T-helper 2 cell treated with Interferon-gamma antibody and Interleukin-4, amounts not matched to agents 5 μg/mL and 100 μg/mL, for 36 hours (primary cell): ENCODE measurements around the gene CTNNA2.

Experiments used
- DNase-seq: peaks from one replicate; pipeline ENCODE4 v3.0.0; 2021; ENCODE audit warnings: low spot score
- H3K27ac Mint-ChIP-seq: one replicate; pipeline ENCODE4 v1.8.0; 2021; ENCODE audit warnings: mild to moderate bottlenecking, mixed read lengths
- H3K27me3 Mint-ChIP-seq: one replicate; pipeline ENCODE4 v1.8.0; 2021; ENCODE audit warnings: low read depth, mixed read lengths
- H3K36me3 Mint-ChIP-seq: one replicate; pipeline ENCODE4 v1.8.0; 2021; ENCODE audit warnings: low read depth, mixed read lengths
- H3K4me1 Mint-ChIP-seq: one replicate; pipeline ENCODE4 v1.8.0; 2021; ENCODE audit warnings: low read depth, mixed read lengths
- H3K4me3 Mint-ChIP-seq: one replicate; pipeline ENCODE4 v1.8.0; 2022; ENCODE audit warnings: mild to moderate bottlenecking, moderate library complexity, mixed read lengths
- H3K9me3 Mint-ChIP-seq: one replicate; pipeline ENCODE4 v1.8.0; 2021; ENCODE audit warnings: mixed read lengths

CTNNA2 gene

GRCh38 chr2:79627237-79627636 is 114.4 kb downstream of the CTNNA2 start:
- no peaks in the 10 kb centered on the region for H3K4me1 Mint-ChIP-seq
- no peaks in the 10 kb centered on the region for H3K27me3 Mint-ChIP-seq
- H3K4me3 Mint-ChIP-seq, result no peak overlapping the region
- no peak for DNase-seq
- peaks cover 54% of the 10 kb centered on the region for H3K9me3 Mint-ChIP-seq
- H3K36me3 Mint-ChIP-seq, result no peaks in the 10 kb centered on the region
- H3K27ac Mint-ChIP-seq, result no peak overlapping the region

DNA sequence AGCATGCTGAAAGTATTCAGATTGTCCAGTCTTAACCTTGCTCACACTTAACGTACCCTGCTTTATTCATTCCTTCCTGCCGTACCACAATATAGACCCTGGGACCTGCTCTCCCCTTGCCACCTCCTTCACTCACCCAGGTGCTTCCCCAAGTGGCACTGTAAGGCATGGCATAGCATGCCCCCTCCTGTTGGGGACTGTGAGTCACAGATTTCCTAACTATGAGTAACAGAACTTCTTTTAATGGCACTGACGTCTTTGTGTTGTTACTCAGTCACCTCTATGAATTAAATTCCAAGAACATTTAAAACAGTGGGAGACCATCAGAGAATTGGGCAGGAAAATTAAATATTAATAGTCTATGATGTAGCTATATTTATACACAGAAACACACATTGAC is 117.2 kb downstream of the CTNNA2 start:
- Mint-ChIP-seq H3K36me3 (no peaks in the 10 kb centered on the region), H3K4me1 (no peaks in the 10 kb centered on the region), H3K9me3 (peaks cover 65% of the 10 kb centered on the region), H3K4me3 (no peak overlapping the region), H3K27me3 (no peaks in the 10 kb centered on the region), H3K27ac (no peak overlapping the region)
- DNase-seq, result no peak

DNA sequence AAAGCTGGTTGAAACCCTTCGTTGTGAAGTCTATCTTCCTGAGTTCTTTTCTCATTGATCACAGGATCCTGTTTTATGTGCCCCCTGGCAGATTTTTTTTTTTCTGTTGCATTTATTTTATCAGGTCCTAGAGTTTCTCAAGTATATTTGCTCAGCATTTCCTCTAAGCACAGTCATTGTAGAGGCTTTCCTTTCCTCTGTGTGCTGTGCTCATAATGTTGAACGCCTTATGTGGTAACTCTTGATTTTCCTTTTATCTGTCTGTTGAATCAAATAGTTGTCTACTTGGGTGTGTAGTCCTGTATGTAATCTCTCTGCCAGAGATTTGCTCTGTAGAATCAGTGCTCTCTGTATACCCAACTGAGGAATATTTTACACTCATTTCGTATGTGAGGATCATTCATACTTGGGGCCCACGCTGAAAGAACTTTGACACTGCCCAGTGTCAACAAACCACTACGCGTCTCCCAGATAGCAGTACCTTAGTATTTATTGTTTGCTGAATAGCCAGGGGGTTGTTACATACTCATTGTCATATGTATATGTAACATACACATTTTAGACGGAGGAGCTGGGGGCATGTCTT is 118.2 kb downstream of the CTNNA2 start:
- Mint-ChIP-seq H3K27me3 (no peaks in the 10 kb centered on the region), H3K9me3 (peaks cover 58% of the 10 kb centered on the region)

DNA sequence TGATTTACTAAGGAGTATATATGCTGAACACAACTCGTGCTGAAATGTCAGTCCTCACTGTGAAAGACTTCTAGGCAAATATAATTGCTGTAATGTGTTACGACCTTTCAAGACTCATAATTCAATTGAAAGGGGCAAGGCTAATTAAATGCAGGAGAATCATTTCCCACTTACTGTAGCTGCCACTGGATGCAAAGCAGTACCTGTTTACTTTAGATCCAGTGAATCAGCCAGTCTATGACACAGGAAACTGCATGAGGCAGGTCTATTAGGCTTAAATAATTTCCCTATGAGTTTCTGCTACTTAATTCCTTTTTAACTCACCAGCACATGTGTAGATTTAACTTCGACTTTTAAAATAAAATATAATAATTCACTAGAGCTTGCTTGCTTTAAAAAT is 125.6 kb downstream of the CTNNA2 start:
- Mint-ChIP-seq H3K27ac (no peak overlapping the region), H3K36me3 (no peaks in the 10 kb centered on the region)

More for the DNA sequence above, 118.2 kb downstream of the CTNNA2 start:
- Mint-ChIP-seq H3K27ac (no peak overlapping the region), H3K36me3 (no peaks in the 10 kb centered on the region), H3K4me3 (no peak overlapping the region), H3K4me1 (no peaks in the 10 kb centered on the region)
- DNase-seq, result no peak

DNA sequence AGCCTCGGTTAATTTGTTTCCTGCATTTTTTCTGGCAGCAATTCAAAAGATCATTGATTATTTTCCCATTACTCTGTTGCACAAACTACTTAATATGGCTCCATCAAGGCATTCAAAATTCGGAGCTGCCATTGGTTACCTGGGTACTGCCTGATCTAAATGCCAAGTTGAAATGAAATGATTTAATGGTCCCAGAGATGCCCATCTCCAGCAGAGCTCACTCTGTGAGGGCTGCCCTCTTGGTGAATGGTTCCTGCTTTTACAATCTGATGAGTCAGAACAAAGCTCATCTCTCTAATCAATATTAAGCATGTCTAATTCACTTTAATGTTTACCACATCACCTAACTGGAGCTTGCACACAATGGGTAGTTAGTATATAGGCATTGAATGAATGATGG is 126.1 kb downstream of the CTNNA2 start:
- no peaks in the 10 kb centered on the region for H3K27me3 Mint-ChIP-seq
- H3K36me3 Mint-ChIP-seq, result no peaks in the 10 kb centered on the region
- DNase-seq, result no peak
- no peak overlapping the region for H3K4me3 Mint-ChIP-seq
- H3K4me1 Mint-ChIP-seq, result no peaks in the 10 kb centered on the region
- peaks cover 36% of the 10 kb centered on the region for H3K9me3 Mint-ChIP-seq
- no peak overlapping the region for H3K27ac Mint-ChIP-seq

More for the DNA sequence above, 125.6 kb downstream of the CTNNA2 start:
- Mint-ChIP-seq H3K9me3 (peaks cover 35% of the 10 kb centered on the region), H3K4me3 (no peak overlapping the region), H3K4me1 (no peaks in the 10 kb centered on the region), H3K27me3 (no peaks in the 10 kb centered on the region)
- DNase-seq, result no peak

DNA sequence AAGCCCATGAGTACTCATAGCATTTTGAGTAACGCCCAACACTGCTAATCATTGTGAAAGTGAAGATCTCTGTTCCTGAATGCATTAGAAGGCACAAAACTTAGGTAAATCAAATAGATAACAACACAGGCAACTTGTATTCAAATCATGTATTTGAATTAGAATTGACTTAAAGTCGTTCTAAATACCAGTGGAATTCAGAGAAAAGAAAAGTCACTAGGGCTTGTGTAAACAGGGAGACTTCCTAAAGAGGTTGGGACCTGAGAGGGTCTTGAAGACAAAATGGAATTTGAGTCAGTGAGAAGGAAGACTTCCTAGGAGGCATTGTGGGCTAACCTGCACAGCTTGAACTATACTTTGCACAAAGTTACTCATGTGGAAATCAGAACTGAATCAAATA is 127.2 kb downstream of the CTNNA2 start:
- H3K27ac Mint-ChIP-seq, result no peak overlapping the region
- DNase-seq, result no peak
- no peak overlapping the region for H3K4me3 Mint-ChIP-seq
- no peaks in the 10 kb centered on the region for H3K4me1 Mint-ChIP-seq
- no peaks in the 10 kb centered on the region for H3K36me3 Mint-ChIP-seq
- peaks cover 31% of the 10 kb centered on the region for H3K9me3 Mint-ChIP-seq
- H3K27me3 Mint-ChIP-seq, result no peaks in the 10 kb centered on the region

GRCh38 chr2:79649531-79649930 is 136.7 kb downstream of the CTNNA2 start:
- Mint-ChIP-seq H3K4me1 (no peaks in the 10 kb centered on the region), H3K36me3 (no peaks in the 10 kb centered on the region), H3K27ac (no peak overlapping the region), H3K4me3 (no peak overlapping the region), H3K9me3 (peaks cover 56% of the 10 kb centered on the region), H3K27me3 (no peaks in the 10 kb centered on the region)
- DNase-seq, result no peak

DNA sequence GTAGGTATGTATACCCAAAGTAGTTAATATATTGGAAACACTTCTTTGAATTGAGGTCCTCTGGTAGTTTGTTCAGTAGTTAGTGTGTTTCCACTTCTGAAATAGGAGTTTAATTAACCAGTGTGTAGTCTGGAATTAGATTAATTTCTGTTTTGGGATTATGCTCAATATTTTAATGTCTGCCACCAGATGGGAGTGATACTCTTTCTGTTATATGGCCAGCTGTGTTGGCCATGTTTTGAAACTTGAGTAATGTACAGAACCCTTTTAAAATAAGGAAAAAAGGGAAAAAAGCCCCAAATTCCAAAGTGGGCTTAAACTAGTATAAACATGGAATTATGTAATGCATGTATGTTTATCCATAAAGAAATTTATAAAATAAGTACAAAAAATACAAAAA is 147.7 kb downstream of the CTNNA2 start:
- H3K4me1 Mint-ChIP-seq, result no peaks in the 10 kb centered on the region
- H3K9me3 Mint-ChIP-seq, result peaks cover 19% of the 10 kb centered on the region
- no peak overlapping the region for H3K4me3 Mint-ChIP-seq
- no peak overlapping the region for H3K27ac Mint-ChIP-seq
- DNase-seq, result no peak
- H3K27me3 Mint-ChIP-seq, result no peaks in the 10 kb centered on the region
- H3K36me3 Mint-ChIP-seq, result no peaks in the 10 kb centered on the region

GRCh38 chr2:79665091-79665490 is 152.2 kb downstream of the CTNNA2 start:
- Mint-ChIP-seq H3K9me3 (peaks cover 32% of the 10 kb centered on the region), H3K4me3 (no peak overlapping the region)

DNA sequence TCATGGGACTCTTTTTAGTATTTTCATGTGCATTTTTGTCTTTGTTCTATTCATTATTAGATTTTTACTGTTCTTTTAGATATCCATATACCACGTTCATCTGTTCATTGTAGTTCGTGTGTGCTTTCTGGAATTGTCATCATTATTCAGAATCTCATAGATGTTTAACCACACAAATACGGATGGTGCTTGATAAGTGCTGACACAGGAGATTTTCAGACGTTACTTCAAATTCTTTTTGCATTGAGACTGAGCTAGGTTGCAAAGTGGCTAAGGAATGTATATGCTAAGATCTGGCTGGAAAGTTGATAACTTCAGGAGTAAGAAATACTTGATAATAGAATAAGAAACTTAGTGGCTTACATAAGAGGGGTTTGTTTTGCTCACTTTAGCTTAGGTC is 153.6 kb downstream of the CTNNA2 start:
- Mint-ChIP-seq H3K27ac (no peak overlapping the region), H3K36me3 (no peaks in the 10 kb centered on the region), H3K4me1 (no peaks in the 10 kb centered on the region), H3K9me3 (peaks cover 36% of the 10 kb centered on the region), H3K4me3 (no peak overlapping the region), H3K27me3 (no peaks in the 10 kb centered on the region)
- DNase-seq, result no peak

More at GRCh38 chr2:79665091-79665490, 152.2 kb downstream of the CTNNA2 start:
- Mint-ChIP-seq H3K4me1 (no peaks in the 10 kb centered on the region), H3K36me3 (no peaks in the 10 kb centered on the region), H3K27me3 (no peaks in the 10 kb centered on the region), H3K27ac (no peak overlapping the region)
- DNase-seq, result no peak

- no peaks in the 10 kb centered on the region for H3K27me3 Mint-ChIP-seq
- no peaks in the 10 kb centered on the region for H3K36me3 Mint-ChIP-seq
- no peak for DNase-seq
- peaks cover 34% of the 10 kb centered on the region for H3K9me3 Mint-ChIP-seq
- H3K27ac Mint-ChIP-seq, result no peak overlapping the region
- no peaks in the 10 kb centered on the region for H3K4me1 Mint-ChIP-seq
- no peak overlapping the region for H3K4me3 Mint-ChIP-seq
These were observed 156.9 kb downstream of the CTNNA2 start for GRCh38 chr2:79669714-79670113.

GRCh38 chr2:79670198-79670597 is 157.3 kb downstream of the CTNNA2 start:
- no peak overlapping the region for H3K4me3 Mint-ChIP-seq
- H3K27ac Mint-ChIP-seq, result no peak overlapping the region
- H3K36me3 Mint-ChIP-seq, result no peaks in the 10 kb centered on the region
- no peaks in the 10 kb centered on the region for H3K27me3 Mint-ChIP-seq
- H3K9me3 Mint-ChIP-seq, result peaks cover 31% of the 10 kb centered on the region
- DNase-seq, result no peak
- H3K4me1 Mint-ChIP-seq, result no peaks in the 10 kb centered on the region

GRCh38 chr2:79686884-79687283 is 174.0 kb downstream of the CTNNA2 start:
- Mint-ChIP-seq H3K4me1 (no peaks in the 10 kb centered on the region), H3K4me3 (no peak overlapping the region), H3K9me3 (peaks cover 17% of the 10 kb centered on the region), H3K36me3 (no peaks in the 10 kb centered on the region), H3K27me3 (no peaks in the 10 kb centered on the region), H3K27ac (no peak overlapping the region)
- no peak for DNase-seq

DNA sequence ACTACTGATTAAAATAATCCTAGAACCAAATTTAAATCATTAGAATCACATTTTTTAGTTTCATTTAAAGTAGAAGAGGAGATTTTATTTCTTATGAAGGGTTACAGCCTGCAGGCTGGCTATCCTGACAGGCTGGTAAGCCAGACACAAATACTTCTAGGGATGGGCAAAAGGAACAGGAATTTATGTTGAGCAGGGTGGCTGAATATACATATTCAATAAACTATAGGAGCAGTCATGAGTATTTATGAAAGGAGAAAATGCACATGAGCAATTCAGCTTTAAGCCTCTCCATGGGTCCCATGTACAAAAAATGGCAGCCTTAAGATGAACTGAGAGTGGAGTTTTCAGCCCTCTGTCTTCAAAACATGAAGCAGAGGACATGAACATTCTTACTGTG is 182.4 kb downstream of the CTNNA2 start:
- no peaks in the 10 kb centered on the region for H3K4me1 Mint-ChIP-seq
- DNase-seq, result no peak
- H3K27ac Mint-ChIP-seq, result no peak overlapping the region
- peaks cover 21% of the 10 kb centered on the region for H3K9me3 Mint-ChIP-seq
- H3K4me3 Mint-ChIP-seq, result no peak overlapping the region
- H3K36me3 Mint-ChIP-seq, result no peaks in the 10 kb centered on the region
- H3K27me3 Mint-ChIP-seq, result no peaks in the 10 kb centered on the region

DNA sequence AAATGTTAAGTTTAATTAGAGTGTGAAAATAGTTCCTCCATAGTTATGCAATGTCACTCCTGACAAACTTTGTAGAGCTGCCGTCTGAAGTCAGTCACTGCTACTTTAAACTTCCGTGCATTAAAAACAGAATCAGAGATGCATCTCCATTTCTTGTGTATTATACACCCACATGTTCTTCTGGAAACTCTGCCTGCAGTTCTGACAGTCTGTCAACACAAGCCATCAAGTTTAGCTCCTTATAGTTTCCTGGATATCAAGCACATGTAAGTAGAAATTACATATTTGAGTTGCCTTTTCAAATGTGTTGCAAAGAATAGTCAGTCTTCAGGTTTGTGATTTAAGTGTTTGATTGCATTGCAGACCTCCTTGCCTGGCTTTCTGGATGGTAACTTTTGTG is 184.3 kb downstream of the CTNNA2 start:
- no peak overlapping the region for H3K4me3 Mint-ChIP-seq
- H3K4me1 Mint-ChIP-seq, result no peaks in the 10 kb centered on the region
- H3K9me3 Mint-ChIP-seq, result peaks cover 17% of the 10 kb centered on the region
- no peak for DNase-seq
- H3K27ac Mint-ChIP-seq, result no peak overlapping the region
- H3K36me3 Mint-ChIP-seq, result no peaks in the 10 kb centered on the region
- no peaks in the 10 kb centered on the region for H3K27me3 Mint-ChIP-seq
